ENCODE results near the gene KIF26A. TPM values are rescaled to one million over a fixed set of nuclear protein-coding genes. Genes with fewer than 3 reads are reported as not detected.

KIF26A gene
- total RNA-seq, 1 donor from 2014 or later: 5.9 TPM

GRCh38 chr14:104123879-104124278, 14.5 kb upstream of the KIF26A start:
- intact Hi-C loops (cut with DNase I): no loop called here
- TF ChIP-seq CTCF (IDR thresholded peaks at IDR 0.05): no peak

GRCh38 chr14:104125011-104125410, 13.4 kb upstream of the KIF26A start:
- H3K4me3 ChIP-seq: no peak overlapping the region
- ATAC-seq (no peak), DNase-seq (no peak)
- H3K9me3 ChIP-seq: peaks cover 13% of the 10 kb centered on the region
- intact Hi-C loops (cut with DNase I): no loop called here
- H3K27me3 ChIP-seq: peaks cover 8% of the 10 kb centered on the region
- no peak overlapping the region for H3K27ac ChIP-seq
- no peaks in the 10 kb centered on the region for H3K36me3 ChIP-seq
- no peaks in the 10 kb centered on the region for H3K4me1 ChIP-seq
- TF ChIP-seq CTCF (IDR thresholded peaks at IDR 0.05): no peak

More at GRCh38 chr14:104123879-104124278, 14.5 kb upstream of the KIF26A start:
- H3K36me3 ChIP-seq: no peaks in the 10 kb centered on the region
- DNase-seq: no peak
- H3K27me3 ChIP-seq: peaks cover 19% of the 10 kb centered on the region
- H3K27ac ChIP-seq: no peak overlapping the region
- no peaks in the 10 kb centered on the region for H3K4me1 ChIP-seq
- H3K9me3 ChIP-seq: peaks cover 8% of the 10 kb centered on the region
- H3K4me3 ChIP-seq: no peak overlapping the region
- no peak for ATAC-seq

GRCh38 chr14:104126753-104127152, 11.6 kb upstream of the KIF26A start:
- no peak for ATAC-seq
- intact Hi-C loops (cut with DNase I): no loop called here

GRCh38 chr14:104128981-104129380, 9.4 kb upstream of the KIF26A start:
- Histone ChIP-seq H3K9me3 (peaks cover 5% of the 10 kb centered on the region), H3K4me1 (no peaks in the 10 kb centered on the region), H3K4me3 (no peak overlapping the region), H3K36me3 (no peaks in the 10 kb centered on the region), H3K27me3 (peaks cover 15% of the 10 kb centered on the region), H3K27ac (no peak overlapping the region)
- intact Hi-C loops (cut with DNase I): no loop called here
- no peak for TF ChIP-seq CTCF (IDR thresholded peaks at IDR 0.05)
- DNase-seq (no peak), ATAC-seq (no peak)

More at GRCh38 chr14:104126753-104127152, 11.6 kb upstream of the KIF26A start:
- no peak for TF ChIP-seq CTCF (IDR thresholded peaks at IDR 0.05)
- Histone ChIP-seq H3K4me1 (no peaks in the 10 kb centered on the region), H3K9me3 (peaks cover 13% of the 10 kb centered on the region), H3K36me3 (no peaks in the 10 kb centered on the region), H3K4me3 (no peak overlapping the region), H3K27me3 (peaks cover 9% of the 10 kb centered on the region), H3K27ac (no peak overlapping the region)
- no peak for DNase-seq

- Histone ChIP-seq H3K4me1 (no peaks in the 10 kb centered on the region), H3K4me3 (no peak overlapping the region), H3K36me3 (no peaks in the 10 kb centered on the region), H3K27me3 (peaks cover 21% of the 10 kb centered on the region), H3K9me3 (peaks cover 5% of the 10 kb centered on the region), H3K27ac (no peak overlapping the region)
- no peak for DNase-seq
- TF ChIP-seq CTCF (IDR thresholded peaks at IDR 0.05): no peak
- ATAC-seq: no peak
- intact Hi-C loops (cut with DNase I): no loop called here
These were observed 8.8 kb upstream of the KIF26A start for GRCh38 chr14:104129556-104129955.
